SK-N-SH treated with all-trans-retinoic acid at 6 μM for 48 hours (cell line): ENCODE results near the gene MINK1.
A peak's percentile ranks its signal among the peaks of the same experiment; 100 is the strongest.

ENCODE experiments used
- ATAC-seq: fragments of 200-7000 bp; cut with Tn5 transposase; 3 replicates; pipeline ENCODE4 v1.9.1; 2020; ENCODE audit warnings: mild to moderate bottlenecking, moderate library complexity
- ARNTL ChIP-seq: fragments of 450-650 bp; formaldehyde crosslinking; IDR thresholded peaks from 2 replicates; pipeline ENCODE4 v1.5.0; 2020; ENCODE audit warnings: low read depth, mild to moderate bottlenecking, moderate library complexity, borderline replicate concordance
- BACH2 ChIP-seq: fragments of 250-450 bp; sonication (Bioruptor Pico); IDR thresholded peaks from 2 replicates; pipeline ENCODE4 v1.9.0; 2021; ENCODE audit warnings: mild to moderate bottlenecking, borderline replicate concordance
- CSDC2 ChIP-seq: fragments of 250-450 bp; sonication (Bioruptor Pico); IDR thresholded peaks from 2 replicates; pipeline ENCODE4 v1.5.0; 2020; ENCODE audit warnings: mild to moderate bottlenecking, moderate library complexity
- ESRRG ChIP-seq: fragments of 250-450 bp; sonication (Bioruptor Pico); IDR thresholded peaks from 2 replicates; pipeline ENCODE4 v1.6.1; 2021; ENCODE audit warnings: mild to moderate bottlenecking
- GLIS3 ChIP-seq: fragments of 250-450 bp; sonication (Bioruptor Pico); IDR thresholded peaks from 2 replicates; pipeline ENCODE4 v1.5.0; 2020; ENCODE audit warnings: mild to moderate bottlenecking, moderate library complexity
- ISL1 ChIP-seq: fragments of 250-450 bp; sonication (Bioruptor Pico); IDR thresholded peaks from 2 replicates; pipeline ENCODE4 v2.1.2; 2022; ENCODE audit warnings: mild to moderate bottlenecking, moderate library complexity
- OSR1 ChIP-seq: fragments of 250-450 bp; sonication (Bioruptor Pico); IDR thresholded peaks from 2 replicates; pipeline ENCODE4 v1.8.0; 2022; ENCODE audit warnings: moderate library complexity, mild to moderate bottlenecking, inconsistent platforms
- PPARA ChIP-seq: fragments of 250-450 bp; sonication (Bioruptor Pico); IDR thresholded peaks from 2 replicates; pipeline ENCODE4 v1.5.0; 2020; ENCODE audit warnings: mild to moderate bottlenecking, borderline replicate concordance
- SNAI2 ChIP-seq: fragments of 250-450 bp; sonication (Bioruptor Pico); IDR thresholded peaks from 2 replicates; pipeline ENCODE4 v1.5.0; 2020; ENCODE audit warnings: mild to moderate bottlenecking, moderate library complexity
- TCF4 ChIP-seq: fragments of 250-450 bp; sonication (Bioruptor Pico); IDR thresholded peaks from 2 replicates; pipeline ENCODE4 v1.8.0; 2021; ENCODE audit warnings: mild to moderate bottlenecking, moderate library complexity, borderline replicate concordance
- TOX ChIP-seq: fragments of 250-450 bp; sonication (Bioruptor Pico); IDR thresholded peaks from 2 replicates; pipeline ENCODE4 v1.8.0; 2021; ENCODE audit warnings: mild to moderate bottlenecking, moderate library complexity, borderline replicate concordance
- ZC3H10 ChIP-seq: fragments of 250-450 bp; sonication (Bioruptor Pico); IDR thresholded peaks from 2 replicates; pipeline ENCODE4 v1.5.1; 2021; ENCODE audit warnings: mild to moderate bottlenecking, moderate library complexity
- ZFP3 ChIP-seq: fragments of 250-450 bp; sonication (Bioruptor Pico); IDR thresholded peaks from 2 replicates; pipeline ENCODE4 v1.5.0; 2020; ENCODE audit warnings: mild to moderate bottlenecking, moderate library complexity
- ZFP30 ChIP-seq: fragments of 450-650 bp; formaldehyde crosslinking; IDR thresholded peaks from 2 replicates; pipeline ENCODE4 v1.5.0; 2022; ENCODE audit warnings: mild to moderate bottlenecking, moderate library complexity
- ZNF70 ChIP-seq: fragments of 450-650 bp; formaldehyde crosslinking; IDR thresholded peaks from 2 replicates; pipeline ENCODE4 v1.5.0; 2020; ENCODE audit warnings: mild to moderate bottlenecking, moderate library complexity
- ZNF8 ChIP-seq: fragments of 450-650 bp; formaldehyde crosslinking; IDR thresholded peaks from 2 replicates; pipeline ENCODE4 v1.5.0; 2020; ENCODE audit warnings: mild to moderate bottlenecking, moderate library complexity
- TF ChIP-seq, protein P1 (sequence below): fragments of 250-450 bp; sonication (Bioruptor Pico); IDR thresholded peaks from 2 replicates; pipeline ENCODE4 v1.8.0; 2020; ENCODE audit warnings: mild to moderate bottlenecking, moderate library complexity, borderline replicate concordance
- TF ChIP-seq, protein P2 (sequence below): fragments of 250-450 bp; sonication (Bioruptor Pico); IDR thresholded peaks from 2 replicates; pipeline ENCODE4 v1.5.0; 2020; ENCODE audit warnings: mild to moderate bottlenecking, moderate library complexity
- TF ChIP-seq, protein P3 (sequence below): fragments of 250-450 bp; sonication (Bioruptor Pico); IDR thresholded peaks from 2 replicates; pipeline ENCODE4 v1.5.1; 2021; ENCODE audit warnings: mild to moderate bottlenecking, moderate library complexity
- TF ChIP-seq, protein P4 (sequence below): fragments of 250-450 bp; sonication (Bioruptor Pico); IDR thresholded peaks from 2 replicates; pipeline ENCODE4 v1.8.0; 2021; ENCODE audit warnings: low read depth, mild to moderate bottlenecking, moderate library complexity, borderline replicate concordance
- TF ChIP-seq, protein P5 (sequence below): fragments of 250-450 bp; sonication (Bioruptor Pico); IDR thresholded peaks from 2 replicates; pipeline ENCODE4 v1.5.1; 2020; ENCODE audit warnings: low read depth, mild to moderate bottlenecking, moderate library complexity

Gene MINK1

DNA sequence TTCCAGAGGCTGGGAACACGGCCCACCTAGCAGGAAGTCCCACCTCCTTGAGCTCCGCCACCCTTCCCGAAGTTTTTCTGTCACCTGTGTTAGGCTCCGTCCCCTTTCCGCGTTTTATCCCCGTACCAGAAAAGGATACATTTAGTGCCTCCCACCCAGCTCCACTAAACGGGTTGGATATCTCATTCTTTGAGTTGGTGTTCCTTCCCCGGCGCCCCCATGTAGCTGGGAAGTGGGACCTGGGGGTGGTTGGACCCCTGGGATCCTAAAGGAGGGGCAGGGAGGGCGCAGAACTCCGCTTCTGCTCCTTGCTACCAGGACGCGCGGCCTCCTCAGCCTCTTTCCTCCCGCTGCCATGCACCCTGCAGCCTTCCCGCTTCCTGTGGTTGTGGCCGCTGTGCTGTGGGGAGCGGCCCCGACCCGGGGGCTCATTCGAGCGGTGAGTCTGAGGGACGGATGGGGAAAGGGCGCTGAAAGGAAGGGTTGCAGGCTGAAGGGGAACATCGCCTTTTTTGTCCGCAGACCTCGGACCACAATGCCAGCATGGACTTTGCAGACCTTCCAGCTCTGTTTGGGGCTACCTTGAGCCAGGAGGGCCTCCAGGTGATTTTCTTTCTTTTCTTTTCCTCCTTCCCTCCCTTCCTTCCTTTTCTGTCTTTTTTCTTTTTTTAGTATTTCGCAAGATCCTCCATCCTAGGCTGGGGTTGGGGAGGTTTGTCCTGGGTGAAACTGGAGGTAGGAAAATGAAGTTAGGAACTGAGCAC lies 107.6 kb downstream of the MINK1 start:
- peak; percentile 73 for ATAC-seq
- TF ChIP-seq ZNF70 (no peak), BACH2 (no peak), TOX (no peak), SNAI2 (CRISPR knock-in tag) (no peak), GLIS3 (no peak)
- TF ChIP-seq, protein P1, sequence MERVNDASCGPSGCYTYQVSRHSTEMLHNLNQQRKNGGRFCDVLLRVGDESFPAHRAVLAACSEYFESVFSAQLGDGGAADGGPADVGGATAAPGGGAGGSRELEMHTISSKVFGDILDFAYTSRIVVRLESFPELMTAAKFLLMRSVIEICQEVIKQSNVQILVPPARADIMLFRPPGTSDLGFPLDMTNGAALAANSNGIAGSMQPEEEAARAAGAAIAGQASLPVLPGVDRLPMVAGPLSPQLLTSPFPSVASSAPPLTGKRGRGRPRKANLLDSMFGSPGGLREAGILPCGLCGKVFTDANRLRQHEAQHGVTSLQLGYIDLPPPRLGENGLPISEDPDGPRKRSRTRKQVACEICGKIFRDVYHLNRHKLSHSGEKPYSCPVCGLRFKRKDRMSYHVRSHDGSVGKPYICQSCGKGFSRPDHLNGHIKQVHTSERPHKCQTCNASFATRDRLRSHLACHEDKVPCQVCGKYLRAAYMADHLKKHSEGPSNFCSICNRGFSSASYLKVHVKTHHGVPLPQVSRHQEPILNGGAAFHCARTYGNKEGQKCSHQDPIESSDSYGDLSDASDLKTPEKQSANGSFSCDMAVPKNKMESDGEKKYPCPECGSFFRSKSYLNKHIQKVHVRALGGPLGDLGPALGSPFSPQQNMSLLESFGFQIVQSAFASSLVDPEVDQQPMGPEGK (CRISPR knock-in tag), result no peak

DNA sequence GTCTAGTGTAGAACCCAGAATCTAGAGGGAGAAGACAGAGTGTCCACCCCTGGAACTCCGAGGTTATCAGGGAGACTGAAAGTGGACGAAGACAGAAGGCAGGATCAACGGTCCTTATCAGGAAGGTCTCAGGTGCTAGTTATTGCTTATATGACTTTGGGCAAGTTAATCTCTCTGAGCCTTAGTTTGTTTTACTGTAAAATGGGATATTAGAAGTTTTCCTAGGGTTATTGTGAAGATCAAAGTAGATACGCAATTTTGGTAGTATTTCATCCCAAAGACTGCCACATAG lies 108.1 kb downstream of the MINK1 start:
- ATAC-seq, result no peak

DNA sequence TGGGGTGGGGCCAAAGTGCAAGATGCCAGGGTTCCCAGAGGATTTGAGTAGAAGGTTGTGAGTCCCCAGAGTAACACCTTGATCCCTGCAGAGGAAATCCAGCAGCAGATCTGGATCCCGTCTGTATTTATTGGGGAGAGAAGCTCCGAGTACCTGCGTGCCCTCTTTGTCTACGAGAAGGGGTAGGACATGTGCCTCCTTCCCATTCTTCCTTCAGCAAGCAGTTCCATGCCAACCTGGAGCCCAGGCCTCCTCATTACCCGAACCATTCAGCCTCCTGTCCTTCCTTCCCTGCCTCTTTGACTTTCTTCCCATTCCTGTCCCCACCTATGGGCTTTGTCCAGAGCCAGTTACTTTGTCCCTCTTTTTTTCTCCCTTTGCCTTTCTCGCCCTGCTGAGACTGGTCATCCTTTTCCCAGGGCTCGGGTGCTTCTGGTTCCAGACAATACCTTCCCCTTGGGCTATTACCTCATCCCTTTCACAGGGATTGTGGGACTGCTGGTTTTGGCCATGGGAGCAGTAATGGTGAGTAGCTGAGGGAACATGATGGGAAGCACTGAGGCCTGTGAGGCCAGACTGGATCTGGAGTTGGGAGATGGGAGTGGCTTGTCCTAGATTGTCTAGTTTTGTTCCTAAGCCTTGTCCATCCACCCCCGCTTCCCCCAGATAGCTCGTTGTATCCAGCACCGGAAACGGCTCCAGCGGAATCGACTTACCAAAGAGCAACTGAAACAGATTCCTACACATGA lies 109.8 kb downstream of the MINK1 start:
- TF ChIP-seq, protein P2, sequence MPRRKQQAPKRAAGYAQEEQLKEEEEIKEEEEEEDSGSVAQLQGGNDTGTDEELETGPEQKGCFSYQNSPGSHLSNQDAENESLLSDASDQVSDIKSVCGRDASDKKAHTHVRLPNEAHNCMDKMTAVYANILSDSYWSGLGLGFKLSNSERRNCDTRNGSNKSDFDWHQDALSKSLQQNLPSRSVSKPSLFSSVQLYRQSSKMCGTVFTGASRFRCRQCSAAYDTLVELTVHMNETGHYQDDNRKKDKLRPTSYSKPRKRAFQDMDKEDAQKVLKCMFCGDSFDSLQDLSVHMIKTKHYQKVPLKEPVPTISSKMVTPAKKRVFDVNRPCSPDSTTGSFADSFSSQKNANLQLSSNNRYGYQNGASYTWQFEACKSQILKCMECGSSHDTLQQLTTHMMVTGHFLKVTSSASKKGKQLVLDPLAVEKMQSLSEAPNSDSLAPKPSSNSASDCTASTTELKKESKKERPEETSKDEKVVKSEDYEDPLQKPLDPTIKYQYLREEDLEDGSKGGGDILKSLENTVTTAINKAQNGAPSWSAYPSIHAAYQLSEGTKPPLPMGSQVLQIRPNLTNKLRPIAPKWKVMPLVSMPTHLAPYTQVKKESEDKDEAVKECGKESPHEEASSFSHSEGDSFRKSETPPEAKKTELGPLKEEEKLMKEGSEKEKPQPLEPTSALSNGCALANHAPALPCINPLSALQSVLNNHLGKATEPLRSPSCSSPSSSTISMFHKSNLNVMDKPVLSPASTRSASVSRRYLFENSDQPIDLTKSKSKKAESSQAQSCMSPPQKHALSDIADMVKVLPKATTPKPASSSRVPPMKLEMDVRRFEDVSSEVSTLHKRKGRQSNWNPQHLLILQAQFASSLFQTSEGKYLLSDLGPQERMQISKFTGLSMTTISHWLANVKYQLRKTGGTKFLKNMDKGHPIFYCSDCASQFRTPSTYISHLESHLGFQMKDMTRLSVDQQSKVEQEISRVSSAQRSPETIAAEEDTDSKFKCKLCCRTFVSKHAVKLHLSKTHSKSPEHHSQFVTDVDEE (CRISPR knock-in tag), result no peak
- TF ChIP-seq BACH2, result no peak
- no peak for TF ChIP-seq ZC3H10 (CRISPR knock-in tag)
- TF ChIP-seq ARNTL (CRISPR knock-in tag), result no peak
- no peak for TF ChIP-seq SNAI2 (CRISPR knock-in tag)
- no peak for TF ChIP-seq TOX
- TF ChIP-seq CSDC2, result no peak
- TF ChIP-seq, protein P3, sequence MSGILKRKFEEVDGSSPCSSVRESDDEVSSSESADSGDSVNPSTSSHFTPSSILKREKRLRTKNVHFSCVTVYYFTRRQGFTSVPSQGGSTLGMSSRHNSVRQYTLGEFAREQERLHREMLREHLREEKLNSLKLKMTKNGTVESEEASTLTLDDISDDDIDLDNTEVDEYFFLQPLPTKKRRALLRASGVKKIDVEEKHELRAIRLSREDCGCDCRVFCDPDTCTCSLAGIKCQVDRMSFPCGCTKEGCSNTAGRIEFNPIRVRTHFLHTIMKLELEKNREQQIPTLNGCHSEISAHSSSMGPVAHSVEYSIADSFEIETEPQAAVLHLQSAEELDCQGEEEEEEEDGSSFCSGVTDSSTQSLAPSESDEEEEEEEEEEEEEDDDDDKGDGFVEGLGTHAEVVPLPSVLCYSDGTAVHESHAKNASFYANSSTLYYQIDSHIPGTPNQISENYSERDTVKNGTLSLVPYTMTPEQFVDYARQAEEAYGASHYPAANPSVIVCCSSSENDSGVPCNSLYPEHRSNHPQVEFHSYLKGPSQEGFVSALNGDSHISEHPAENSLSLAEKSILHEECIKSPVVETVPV (CRISPR knock-in tag), result no peak
- no peak for TF ChIP-seq ZFP3 (CRISPR knock-in tag)
- TF ChIP-seq, protein P4, sequence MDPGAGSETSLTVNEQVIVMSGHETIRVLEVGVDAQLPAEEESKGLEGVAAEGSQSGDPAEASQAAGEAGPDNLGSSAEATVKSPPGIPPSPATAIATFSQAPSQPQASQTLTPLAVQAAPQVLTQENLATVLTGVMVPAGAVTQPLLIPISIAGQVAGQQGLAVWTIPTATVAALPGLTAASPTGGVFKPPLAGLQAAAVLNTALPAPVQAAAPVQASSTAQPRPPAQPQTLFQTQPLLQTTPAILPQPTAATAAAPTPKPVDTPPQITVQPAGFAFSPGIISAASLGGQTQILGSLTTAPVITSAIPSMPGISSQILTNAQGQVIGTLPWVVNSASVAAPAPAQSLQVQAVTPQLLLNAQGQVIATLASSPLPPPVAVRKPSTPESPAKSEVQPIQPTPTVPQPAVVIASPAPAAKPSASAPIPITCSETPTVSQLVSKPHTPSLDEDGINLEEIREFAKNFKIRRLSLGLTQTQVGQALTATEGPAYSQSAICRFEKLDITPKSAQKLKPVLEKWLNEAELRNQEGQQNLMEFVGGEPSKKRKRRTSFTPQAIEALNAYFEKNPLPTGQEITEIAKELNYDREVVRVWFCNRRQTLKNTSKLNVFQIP (CRISPR knock-in tag), result no peak
- TF ChIP-seq ESRRG (CRISPR knock-in tag), result no peak
- TF ChIP-seq ZNF8, result no peak
- TF ChIP-seq GLIS3, result no peak
- no peak for TF ChIP-seq TCF4
- TF ChIP-seq ISL1 (CRISPR knock-in tag), result no peak
- TF ChIP-seq OSR1 (CRISPR knock-in tag), result no peak
- TF ChIP-seq PPARA (CRISPR knock-in tag), result no peak
- no peak for TF ChIP-seq ZFP30 (CRISPR knock-in tag)
- TF ChIP-seq, protein P5, sequence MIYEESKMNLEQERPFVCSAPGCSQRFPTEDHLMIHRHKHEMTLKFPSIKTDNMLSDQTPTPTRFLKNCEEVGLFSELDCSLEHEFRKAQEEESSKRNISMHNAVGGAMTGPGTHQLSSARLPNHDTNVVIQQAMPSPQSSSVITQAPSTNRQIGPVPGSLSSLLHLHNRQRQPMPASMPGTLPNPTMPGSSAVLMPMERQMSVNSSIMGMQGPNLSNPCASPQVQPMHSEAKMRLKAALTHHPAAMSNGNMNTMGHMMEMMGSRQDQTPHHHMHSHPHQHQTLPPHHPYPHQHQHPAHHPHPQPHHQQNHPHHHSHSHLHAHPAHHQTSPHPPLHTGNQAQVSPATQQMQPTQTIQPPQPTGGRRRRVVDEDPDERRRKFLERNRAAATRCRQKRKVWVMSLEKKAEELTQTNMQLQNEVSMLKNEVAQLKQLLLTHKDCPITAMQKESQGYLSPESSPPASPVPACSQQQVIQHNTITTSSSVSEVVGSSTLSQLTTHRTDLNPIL (CRISPR knock-in tag), result no peak
- ATAC-seq, result no peak

More for the DNA sequence above, 108.1 kb downstream of the MINK1 start:
- TF ChIP-seq ESRRG (CRISPR knock-in tag), result no peak
- TF ChIP-seq GLIS3, result no peak
- TF ChIP-seq BACH2, result no peak
- no peak for TF ChIP-seq SNAI2 (CRISPR knock-in tag)
- TF ChIP-seq, protein P2 (CRISPR knock-in tag), result no peak
